WTC11 (cell line): ENCODE data around the gene ZNF554. TPM values are rescaled to one million over a fixed set of nuclear protein-coding genes. Genes with fewer than 3 reads are reported as not detected.

Experiments used
- ATAC-seq: fragments of 200-7000 bp; cut with Tn5 transposase; 2 replicates; pipeline ENCODE4 v1.10.0; 2021; ENCODE audit warnings: mild to moderate bottlenecking, moderate library complexity
- CTCF ChIA-PET: fragments of 300-600 bp; sonication (Branson Sonifier 250); formaldehyde crosslinking; loops from one replicate; lab custom pipeline; 2021; ENCODE audit warnings: antibody characterized with exemption; lab: Charles Lee
- POLR2A ChIA-PET: fragments of 350-600 bp; sonication (Branson Sonifier 250); formaldehyde crosslinking; loops from one replicate; lab custom pipeline; 2021; ENCODE audit warnings: antibody characterized with exemption; lab: Charles Lee
- DNase-seq: peaks from one replicate; pipeline ENCODE4 v3.0.0; 2021; ENCODE audit warnings: low spot score
- H3K27ac Mint-ChIP-seq: 2 replicates; pipeline ENCODE4 v1.8.0; 2021; ENCODE audit warnings: mixed read lengths
- H3K27me3 Mint-ChIP-seq: 2 replicates; pipeline ENCODE4 v1.8.0; 2021; ENCODE audit warnings: low read depth, mild to moderate bottlenecking, moderate library complexity, mixed read lengths
- H3K36me3 Mint-ChIP-seq: 2 replicates; pipeline ENCODE4 v1.8.0; 2021; ENCODE audit warnings: mixed read lengths
- H3K4me1 Mint-ChIP-seq: 2 replicates; pipeline ENCODE4 v1.8.0; 2022; ENCODE audit warnings: mixed read lengths
- H3K4me3 Mint-ChIP-seq: 2 replicates; pipeline ENCODE4 v1.8.0; 2021; ENCODE audit warnings: mild to moderate bottlenecking, moderate library complexity, mixed read lengths
- H3K9me3 Mint-ChIP-seq: 2 replicates; pipeline ENCODE4 v1.8.0; 2021; ENCODE audit warnings: mixed read lengths
- ATF6 ChIP-seq: sonication (generic); formaldehyde crosslinking; IDR thresholded peaks from 2 replicates; pipeline ENCODE4 v1.8.1; 2023; ENCODE audit warnings: mild to moderate bottlenecking, missing genetic modification reagents
- FOXJ3 ChIP-seq: sonication (generic); formaldehyde crosslinking; IDR thresholded peaks from 2 replicates; pipeline ENCODE4 v1.9.0; 2021; ENCODE audit warnings: missing genetic modification reagents, mild to moderate bottlenecking, borderline replicate concordance
- FOXK1 ChIP-seq: sonication (generic); formaldehyde crosslinking; IDR thresholded peaks from 2 replicates; pipeline ENCODE4 v1.8.0; 2022; ENCODE audit warnings: mild to moderate bottlenecking, moderate library complexity, missing genetic modification reagents
- GTF2I ChIP-seq: fragments of 250-450 bp; sonication (Bioruptor Pico); conservative IDR thresholded peaks from 2 replicates; pipeline ENCODE4 v1.4.0; 2021; ENCODE audit warnings: mild to moderate bottlenecking
- NFATC4 ChIP-seq: fragments of 250-450 bp; sonication (Bioruptor Pico); IDR thresholded peaks from 2 replicates; pipeline ENCODE4 v1.9.0; 2021; ENCODE audit warnings: mild to moderate bottlenecking
- PRDM15 ChIP-seq: sonication (generic); formaldehyde crosslinking; IDR thresholded peaks from 2 replicates; pipeline ENCODE4 v1.8.0; 2022; ENCODE audit warnings: missing genetic modification reagents
- PREB ChIP-seq: sonication (generic); formaldehyde crosslinking; IDR thresholded peaks from 2 replicates; pipeline ENCODE4 v1.8.1; 2022; ENCODE audit warnings: mild to moderate bottlenecking, missing genetic modification reagents, moderate library complexity, borderline replicate concordance
- SOX15 ChIP-seq: fragments of 250-450 bp; sonication (Bioruptor Pico); IDR thresholded peaks from 2 replicates; pipeline ENCODE4 v1.9.0; 2021; ENCODE audit warnings: mild to moderate bottlenecking
- SP1 ChIP-seq: sonication (generic); formaldehyde crosslinking; conservative IDR thresholded peaks from 2 replicates; pipeline ENCODE4 v1.8.1; 2022; ENCODE audit warnings: missing genetic modification reagents
- TCF7 ChIP-seq: sonication (generic); formaldehyde crosslinking; IDR thresholded peaks from 2 replicates; pipeline ENCODE4 v1.8.0; 2022; ENCODE audit warnings: mild to moderate bottlenecking, low read depth, missing genetic modification reagents, moderate library complexity
- ZBTB43 ChIP-seq: sonication (generic); formaldehyde crosslinking; IDR thresholded peaks from 2 replicates; pipeline ENCODE4 v1.8.1; 2023; ENCODE audit warnings: mild to moderate bottlenecking, missing genetic modification reagents
- ZNF232 ChIP-seq: sonication (generic); formaldehyde crosslinking; IDR thresholded peaks from 2 replicates; pipeline ENCODE4 v1.8.0; 2022; ENCODE audit warnings: mild to moderate bottlenecking, missing genetic modification reagents
- ZNF396 ChIP-seq: fragments of 250-450 bp; sonication (Bioruptor Pico); IDR thresholded peaks from 2 replicates; pipeline ENCODE4 v1.8.0; 2021; ENCODE audit warnings: mild to moderate bottlenecking, moderate library complexity, borderline replicate concordance
- ZNF425 ChIP-seq: fragments of 250-450 bp; sonication (Bioruptor Pico); conservative IDR thresholded peaks from 2 replicates; pipeline ENCODE4 v1.9.0; 2021; ENCODE audit warnings: mild to moderate bottlenecking
- total RNA-seq: library from RNA; stranded (reverse); gene quantifications from 3 replicates; pipeline ENCODE4 v1.2.3, GENCODE V29; 2021

The ZNF554 gene
- total RNA-seq, 1 experiment from 2014 or later = 5.7 TPM

GRCh38 chr19:2793126-2793525, 26.5 kb upstream of the ZNF554 start:
- H3K4me1 Mint-ChIP-seq = no peaks in the 10 kb centered on the region
- POLR2A ChIA-PET = no interaction called here
- peaks cover 41% of the 10 kb centered on the region for H3K36me3 Mint-ChIP-seq
- no peak overlapping the region for H3K4me3 Mint-ChIP-seq
- H3K9me3 Mint-ChIP-seq = no peaks in the 10 kb centered on the region
- DNase-seq = no peak
- TF ChIP-seq ZNF425 (no peak), PREB (CRISPR knock-in tag) (no peak), TCF7 (CRISPR knock-in tag) (no peak), ZBTB43 (no peak)
- TF ChIP-seq, all 79 proteins: peak for 0
- Mint-ChIP-seq H3K27ac (no peak overlapping the region), H3K27me3 (no peaks in the 10 kb centered on the region)
- CTCF ChIA-PET = no interaction called here
- ATAC-seq = no peak

GRCh38 chr19:2793577-2793976, 26.1 kb upstream of the ZNF554 start:
- Mint-ChIP-seq H3K9me3 (no peaks in the 10 kb centered on the region), H3K27me3 (no peaks in the 10 kb centered on the region), H3K4me3 (no peak overlapping the region), H3K36me3 (peaks cover 41% of the 10 kb centered on the region), H3K4me1 (no peaks in the 10 kb centered on the region), H3K27ac (no peak overlapping the region)
- ChIA-PET CTCF (no interaction called here), POLR2A (no interaction called here)
- no peak for TF ChIP-seq ATF6 (CRISPR knock-in tag)
- DNase-seq (no peak), ATAC-seq (no peak)

GRCh38 chr19:2795827-2796658, 23.6 kb upstream of the ZNF554 start:
- CTCF ChIA-PET = no interaction called here
- no peak for DNase-seq
- H3K4me3 Mint-ChIP-seq = no peak overlapping the region
- no peak overlapping the region for H3K27ac Mint-ChIP-seq
- no peaks in the 10 kb centered on the region for H3K9me3 Mint-ChIP-seq
- H3K36me3 Mint-ChIP-seq = peaks cover 40% of the 10 kb centered on the region
- TF ChIP-seq FOXJ3 (CRISPR knock-in tag) (no peak), GTF2I (no peak)
- no peak for ATAC-seq
- no peaks in the 10 kb centered on the region for H3K4me1 Mint-ChIP-seq
- POLR2A ChIA-PET = no interaction called here
- no peaks in the 10 kb centered on the region for H3K27me3 Mint-ChIP-seq

- ChIA-PET POLR2A (no interaction called here), CTCF (interaction anchor here (1.0 kb wide), 1 partner anchor 148 kb away, joined by 3 read pairs; no protein-coding TSS in a partner anchor)
- no peak overlapping the region for H3K4me3 Mint-ChIP-seq
- ATAC-seq = no peak
- no peaks in the 10 kb centered on the region for H3K4me1 Mint-ChIP-seq
- DNase-seq = no peak
- H3K27ac Mint-ChIP-seq = no peak overlapping the region
- H3K27me3 Mint-ChIP-seq = no peaks in the 10 kb centered on the region
- H3K36me3 Mint-ChIP-seq = peaks cover 45% of the 10 kb centered on the region
- no peaks in the 10 kb centered on the region for H3K9me3 Mint-ChIP-seq
- TF ChIP-seq PRDM15 (CRISPR knock-in tag) (no peak), NFATC4 (CRISPR knock-in tag) (no peak), ZNF232 (CRISPR knock-in tag) (no peak), SOX15 (no peak), SP1 (CRISPR knock-in tag) (no peak), TCF7 (CRISPR knock-in tag) (no peak), ZNF396 (no peak), FOXK1 (no peak)
Measured at GRCh38 chr19:2796659-2797266, 22.9 kb upstream of the ZNF554 start.
